Neural progenitor cell (in vitro differentiated cells): Measurements from ENCODE around the gene PRKAG2.

ENCODE experiments used
- EZH2 ChIP-seq: fragments of 200-600 bp; sonication (generic); IDR thresholded peaks from 2 replicates; pipeline ENCODE4 v1.6.1; 2017; ENCODE audit warnings: antibody characterized with exemption, mild to moderate bottlenecking, moderate library complexity
- TF ChIP-seq, protein P1 (sequence below): fragments of 200-600 bp; sonication (generic); IDR thresholded peaks from 2 replicates; pipeline ENCODE4 v1.5.1; 2017; ENCODE audit warnings: antibody characterized with exemption, mild to moderate bottlenecking

DNA sequence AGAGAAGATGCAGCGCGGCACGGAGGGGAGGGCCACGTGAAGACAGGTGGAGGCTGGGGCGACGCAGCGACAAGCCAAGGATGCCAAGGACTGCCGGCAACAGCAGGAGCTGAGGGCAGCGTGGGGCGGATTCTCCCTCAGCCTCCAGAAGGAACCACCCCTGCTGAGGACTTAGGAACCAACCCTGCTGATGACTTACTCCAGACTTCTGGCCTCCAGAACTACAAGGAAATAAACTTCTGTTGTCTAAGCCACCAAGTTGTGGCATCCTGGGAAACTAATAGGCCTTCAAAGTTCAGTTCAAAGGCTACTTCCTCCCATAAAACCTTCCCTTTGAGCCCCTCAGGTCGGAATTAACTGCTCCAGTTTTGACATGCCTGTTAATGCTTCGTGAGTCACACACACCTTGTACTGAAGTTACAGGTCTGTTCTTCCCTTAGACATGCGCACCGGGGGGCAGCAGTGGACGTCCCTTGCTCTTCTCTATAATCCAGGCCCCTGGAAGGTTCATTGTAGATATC is 268.8 kb downstream of the PRKAG2 start:
- no peak for TF ChIP-seq EZH2
- TF ChIP-seq, protein P1, sequence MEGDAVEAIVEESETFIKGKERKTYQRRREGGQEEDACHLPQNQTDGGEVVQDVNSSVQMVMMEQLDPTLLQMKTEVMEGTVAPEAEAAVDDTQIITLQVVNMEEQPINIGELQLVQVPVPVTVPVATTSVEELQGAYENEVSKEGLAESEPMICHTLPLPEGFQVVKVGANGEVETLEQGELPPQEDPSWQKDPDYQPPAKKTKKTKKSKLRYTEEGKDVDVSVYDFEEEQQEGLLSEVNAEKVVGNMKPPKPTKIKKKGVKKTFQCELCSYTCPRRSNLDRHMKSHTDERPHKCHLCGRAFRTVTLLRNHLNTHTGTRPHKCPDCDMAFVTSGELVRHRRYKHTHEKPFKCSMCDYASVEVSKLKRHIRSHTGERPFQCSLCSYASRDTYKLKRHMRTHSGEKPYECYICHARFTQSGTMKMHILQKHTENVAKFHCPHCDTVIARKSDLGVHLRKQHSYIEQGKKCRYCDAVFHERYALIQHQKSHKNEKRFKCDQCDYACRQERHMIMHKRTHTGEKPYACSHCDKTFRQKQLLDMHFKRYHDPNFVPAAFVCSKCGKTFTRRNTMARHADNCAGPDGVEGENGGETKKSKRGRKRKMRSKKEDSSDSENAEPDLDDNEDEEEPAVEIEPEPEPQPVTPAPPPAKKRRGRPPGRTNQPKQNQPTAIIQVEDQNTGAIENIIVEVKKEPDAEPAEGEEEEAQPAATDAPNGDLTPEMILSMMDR, result no peak
